H1 (cell line): ENCODE results near the gene LSM7. TPM values are rescaled to one million over a fixed set of nuclear protein-coding genes. Genes with fewer than 3 reads are reported as not detected.

Source experiments
- ASH2L ChIP-seq: fragments of 200-600, 300-600 bp; sonication (generic); IDR thresholded peaks from one replicate; pipeline ENCODE4 v1.7.1; 2017; ENCODE audit warnings: low read length
- BACH1 ChIP-seq: IDR thresholded peaks from 2 replicates; pipeline ENCODE4 v1.6.1; 2012; ENCODE audit warnings: low read length, improper control_type of control experiment
- SIX5 ChIP-seq: IDR thresholded peaks from 2 replicates; pipeline ENCODE4 v1.6.1; 2011; ENCODE audit warnings: mild to moderate bottlenecking, low read depth, low read length
- polyA plus RNA-seq, 7 experiments: library from polyadenylated mRNA; depleted of rRNA in 3 of 7; stranded (reverse) in 5 of 7; unstranded in 2 of 7; fragments of >200 nt in 5 of 7; fragments of 200-250 nt in 2 of 7; gene quantifications; 1 replicate in 5 of 7; 2 replicates in 1 of 7; 4 replicates in 1 of 7; pipeline versions ENCODE4 v1.2.1 to v1.2.3, GENCODE V29; 2011 to 2013; ENCODE audit warnings: missing spikeins in 2 of 7, mixed read lengths in 2 of 7
- total RNA-seq: library from RNA; stranded (reverse); fragmentation: NEBNext Ultra II Directional; extraction: Animal tissue kit (Norgen Biotek cat#: 25700); gene quantifications from 2 replicates; pipeline ENCODE4 v1.2.1, GENCODE V29; 2021

The LSM7 gene
- total and polyA plus RNA-seq, 2 of the 8 experiments (the other 6 are each of a cell fraction or from before 2014, with no cell fraction given) = 228 to 1,335 TPM

GRCh38 chr19:2315121-2315817 lies 13.1 kb downstream of the LSM7 start (continued):
- TF ChIP-seq BACH1 (no peak), ASH2L (no peak), SIX5 (no peak)
